GM18519 (cell line): Measurements from ENCODE around the gene TPGS2.

Experiments
- ATAC-seq: cut with Tn5 transposase; IDR thresholded peaks from one replicate; pipeline ENCODE4 v1.9.1; 2021; ENCODE audit warnings: mild to moderate bottlenecking, moderate library complexity; ENCODE audit not compliant: unreplicated experiment, low FRiP score

The TPGS2 gene

DNA sequence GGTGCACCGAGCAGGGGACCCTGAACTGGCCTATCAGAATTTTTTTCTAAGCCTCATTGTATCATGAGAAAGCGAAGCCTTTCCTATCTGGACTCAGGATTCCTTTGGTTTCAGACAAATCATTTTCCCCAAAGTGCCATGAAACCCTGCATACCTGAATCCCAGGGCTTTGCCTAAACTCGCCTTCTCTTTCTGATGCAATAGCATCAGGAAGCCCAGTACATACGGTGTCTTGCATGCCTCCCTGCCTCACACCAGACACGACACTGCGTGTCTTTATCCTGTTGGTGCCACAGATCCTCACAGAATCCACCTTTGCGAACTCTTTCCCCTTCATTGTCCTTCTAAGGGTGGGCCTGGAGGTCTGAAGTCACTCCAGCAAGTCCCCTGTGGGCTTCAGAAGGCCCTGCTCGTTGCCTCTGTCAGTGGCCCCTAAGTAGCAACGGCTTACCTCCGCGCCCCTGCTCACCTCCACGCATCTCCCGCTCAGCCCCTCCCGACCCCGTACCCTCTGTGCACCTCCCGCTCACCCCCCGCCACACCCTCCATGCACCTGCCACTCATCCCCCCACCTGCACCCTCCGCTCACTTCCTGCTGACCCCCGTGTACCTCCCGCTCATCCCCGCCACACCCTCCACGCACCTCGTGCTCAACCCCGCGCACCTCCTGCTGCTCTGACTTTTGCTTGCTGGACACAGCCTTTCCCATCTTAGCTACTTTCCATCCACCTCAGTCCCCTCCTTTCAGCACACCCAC lies 83.4 kb downstream of the TPGS2 start:
- ATAC-seq = no peak

GRCh38 chr18:36744261-36744876 lies 84.4 kb downstream of the TPGS2 start:
- no peak for ATAC-seq
